ENCODE measurements around the gene B3GNT3. TPM values are rescaled to one million over a fixed set of nuclear protein-coding genes. Genes with fewer than 3 reads are reported as not detected.
A peak's percentile ranks its signal among the peaks of the same experiment; 100 is the strongest.
"Not testable (repeated sequence)": the region's sequence is repeated elsewhere in the genome, so short reads cannot be mapped to it uniquely, and the experiment has no call there.

Gene B3GNT3
- total RNA-seq, 5 donors from 2014 or later (not counting 1 experiment from before 2014, with no cell fraction given): 0.12 to 1.2 (median 0.79) TPM

GRCh38 chr19:17794412-17794730, 567 bp upstream of the B3GNT3 start:
- H3K27ac Mint-ChIP-seq: peak overlapping the region; percentile 61 to 71
- H3K4me3 Mint-ChIP-seq: peak overlapping the region; percentile 55 to 77 (median 59)
- ChIA-PET CTCF (interaction anchor here in 1 of 2 donors (1.0 kb wide), 1 partner anchor 53 kb away, joined by 3 read pairs; the partner anchor contains the start of gene JAK3), POLR2A (no interaction called here)
- 87% methylated on average over 9 of the region's 9 CpGs for WGBS (ENCODE audit: insufficient coverage)
- Histone ChIP-seq H3K36me3 (ENCODE audit: control insufficient read depth in 2 of 2, extremely low read depth in 1 of 2, insufficient read depth in 1 of 2, low read length in 1 of 2) (no peaks in the 10 kb centered on the region), H3K9me3 (no peaks in the 10 kb centered on the region), H3K4me3 (ENCODE audit: control insufficient read depth in 1 of 2, extremely low read depth in 1 of 2, low read length in 1 of 2) (peak overlapping the region in 1 of 2 donors; percentile 38), H3K4me1 (ENCODE audit: control insufficient read depth in 1 of 2, extremely low read depth in 1 of 2, insufficient read depth in 2 of 2, low read length in 2 of 2) (peaks cover 29 to 62% of the 10 kb centered on the region in 2 experiments), H3K27me3 (replicated peaks in 1 of 2; ENCODE audit: control insufficient read depth in 2 of 2, extremely low read depth in 1 of 2, insufficient read depth in 2 of 2, low read length in 1 of 2) (peaks cover 0 to 26% of the 10 kb centered on the region in 2 experiments), H3K27ac (ENCODE audit: low read length) (no peak overlapping the region)
- H3K27me3 Mint-ChIP-seq: no peaks in the 10 kb centered on the region
- ATAC-seq (replicated peaks in 1 of 4): no peak
- H3K4me1 Mint-ChIP-seq: peaks cover 58 to 73% (median 62%) of the 10 kb centered on the region in 3 donors
- H3K36me3 Mint-ChIP-seq: no peaks in the 10 kb centered on the region
- H3K9me3 Mint-ChIP-seq: no peaks in the 10 kb centered on the region
- no peak for DNase-seq

DNA sequence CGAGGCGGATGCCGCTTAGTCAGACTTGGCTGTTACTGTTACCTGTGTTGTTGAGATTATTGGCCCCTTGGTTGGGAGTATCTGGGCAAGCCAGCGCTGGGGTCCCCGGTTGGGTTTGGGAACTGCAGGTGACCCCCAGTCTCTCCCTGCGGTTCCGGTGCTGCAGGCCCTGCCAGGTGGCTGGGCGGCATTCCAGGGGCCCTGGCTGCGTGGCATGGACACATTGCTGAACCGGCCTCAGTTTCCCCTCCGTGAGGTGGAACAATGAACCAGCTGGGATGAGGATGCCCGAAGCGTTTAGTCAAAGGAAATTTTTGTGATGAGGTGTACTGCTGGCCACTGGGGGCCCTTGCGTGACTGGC, 538 bp downstream of the B3GNT3 start:
- H3K27ac ChIP-seq (ENCODE audit: low read length): no peak overlapping the region
- Mint-ChIP-seq H3K9me3 (no peaks in the 10 kb centered on the region), H3K36me3 (no peaks in the 10 kb centered on the region), H3K27ac (no peak overlapping the region), H3K4me1 (peaks cover 50 to 65% (median 55%) of the 10 kb centered on the region in 3 donors), H3K27me3 (no peaks in the 10 kb centered on the region), H3K4me3 (peak overlapping the region; percentile 24 to 77 (median 55))
- H3K36me3 ChIP-seq (ENCODE audit: control insufficient read depth in 2 of 2, extremely low read depth in 1 of 2, insufficient read depth in 1 of 2, low read length in 1 of 2): no peaks in the 10 kb centered on the region
- ChIA-PET POLR2A (no interaction called here), CTCF (interaction anchor here (0.5 to 0.6 kb wide), 2 partner anchors 515 to 799 kb away, joined by 3 to 4 read pairs; no protein-coding TSS in a partner anchor)
- 65% methylated on average over 14 of the region's 14 CpGs for WGBS (ENCODE audit: insufficient coverage)
- H3K4me1 ChIP-seq (ENCODE audit: control insufficient read depth in 1 of 2, extremely low read depth in 1 of 2, insufficient read depth in 2 of 2, low read length in 2 of 2): peaks cover 29 to 57% of the 10 kb centered on the region in 2 experiments
- no peak for ATAC-seq (replicated peaks in 1 of 4)
- DNase-seq: no peak
- no peaks in the 10 kb centered on the region for H3K9me3 ChIP-seq
- peaks cover 0 to 26% of the 10 kb centered on the region in 2 experiments for H3K27me3 ChIP-seq (replicated peaks in 1 of 2; ENCODE audit: control insufficient read depth in 2 of 2, extremely low read depth in 1 of 2, insufficient read depth in 2 of 2, low read length in 1 of 2)
- H3K4me3 ChIP-seq (ENCODE audit: control insufficient read depth in 1 of 2, extremely low read depth in 1 of 2, low read length in 1 of 2): peak overlapping the region; percentile 38 to 62

GRCh38 chr19:17796013-17796837, 1.3 kb downstream of the B3GNT3 start:
- Mint-ChIP-seq H3K27me3 (no peaks in the 10 kb centered on the region), H3K4me1 (peaks cover 45 to 62% (median 52%) of the 10 kb centered on the region in 3 donors), H3K27ac (peak overlapping the region; percentile 43 to 52), H3K36me3 (no peaks in the 10 kb centered on the region), H3K9me3 (no peaks in the 10 kb centered on the region), H3K4me3 (peak overlapping the region in 2 of 3 donors; percentile 55 to 77)
- peaks cover 0 to 26% of the 10 kb centered on the region in 2 experiments for H3K27me3 ChIP-seq (replicated peaks in 1 of 2; ENCODE audit: control insufficient read depth in 2 of 2, extremely low read depth in 1 of 2, insufficient read depth in 2 of 2, low read length in 1 of 2)
- peaks cover 29 to 51% of the 10 kb centered on the region in 2 experiments for H3K4me1 ChIP-seq (ENCODE audit: control insufficient read depth in 1 of 2, extremely low read depth in 1 of 2, insufficient read depth in 2 of 2, low read length in 2 of 2)
- ChIA-PET CTCF (interaction anchor here (0.5 to 0.6 kb wide), 3 partner anchors 416 to 798 kb away, joined by 3 to 4 read pairs (median 3); no protein-coding TSS in a partner anchor), POLR2A (no interaction called here)
- H3K9me3 ChIP-seq: no peaks in the 10 kb centered on the region
- H3K4me3 ChIP-seq (ENCODE audit: control insufficient read depth in 1 of 2, extremely low read depth in 1 of 2, low read length in 1 of 2): peak overlapping the region in 1 of 2 donors; percentile 3
- no peaks in the 10 kb centered on the region for H3K36me3 ChIP-seq (ENCODE audit: control insufficient read depth in 2 of 2, extremely low read depth in 1 of 2, insufficient read depth in 1 of 2, low read length in 1 of 2)
- ATAC-seq (replicated peaks in 1 of 4) (peak in 1 of 4 experiments; percentile 29), DNase-seq (no peak)
- no peak overlapping the region for H3K27ac ChIP-seq (ENCODE audit: low read length)
- WGBS (ENCODE audit: insufficient coverage): 73% methylated on average over 4 of the region's 6 CpGs

- no peaks in the 10 kb centered on the region for H3K36me3 ChIP-seq (ENCODE audit: control insufficient read depth in 2 of 2, extremely low read depth in 1 of 2, insufficient read depth in 1 of 2, low read length in 1 of 2)
- H3K27me3 Mint-ChIP-seq: no peaks in the 10 kb centered on the region
- H3K27ac Mint-ChIP-seq: peak overlapping the region in 1 of 2 donors; percentile 52
- H3K27me3 ChIP-seq (replicated peaks in 1 of 2; ENCODE audit: control insufficient read depth in 2 of 2, extremely low read depth in 1 of 2, insufficient read depth in 2 of 2, low read length in 1 of 2): peaks cover 0 to 26% of the 10 kb centered on the region in 2 experiments
- no peak overlapping the region for H3K27ac ChIP-seq (ENCODE audit: low read length)
- no peak for DNase-seq
- no peaks in the 10 kb centered on the region for H3K9me3 Mint-ChIP-seq
- H3K4me3 ChIP-seq (ENCODE audit: control insufficient read depth in 1 of 2, extremely low read depth in 1 of 2, low read length in 1 of 2): peak overlapping the region in 1 of 2 donors; percentile 3
- no peak for ATAC-seq (replicated peaks in 1 of 4)
- no peaks in the 10 kb centered on the region for H3K9me3 ChIP-seq
- POLR2A ChIA-PET: no interaction called here
- H3K4me1 Mint-ChIP-seq: peaks cover 39 to 54% (median 45%) of the 10 kb centered on the region in 3 donors
- no peaks in the 10 kb centered on the region for H3K36me3 Mint-ChIP-seq
- CTCF ChIA-PET: no interaction called here
- no CpG with 5 or more reads among the region's 1 CpG for WGBS (ENCODE audit: insufficient coverage)
- H3K4me3 Mint-ChIP-seq: peak overlapping the region in 1 of 3 donors; percentile 77
- H3K4me1 ChIP-seq (ENCODE audit: control insufficient read depth in 1 of 2, extremely low read depth in 1 of 2, insufficient read depth in 2 of 2, low read length in 2 of 2): peaks cover 23 to 45% of the 10 kb centered on the region in 2 experiments
Observed at GRCh38 chr19:17796838-17797423, 2.0 kb downstream of the B3GNT3 start.

DNA sequence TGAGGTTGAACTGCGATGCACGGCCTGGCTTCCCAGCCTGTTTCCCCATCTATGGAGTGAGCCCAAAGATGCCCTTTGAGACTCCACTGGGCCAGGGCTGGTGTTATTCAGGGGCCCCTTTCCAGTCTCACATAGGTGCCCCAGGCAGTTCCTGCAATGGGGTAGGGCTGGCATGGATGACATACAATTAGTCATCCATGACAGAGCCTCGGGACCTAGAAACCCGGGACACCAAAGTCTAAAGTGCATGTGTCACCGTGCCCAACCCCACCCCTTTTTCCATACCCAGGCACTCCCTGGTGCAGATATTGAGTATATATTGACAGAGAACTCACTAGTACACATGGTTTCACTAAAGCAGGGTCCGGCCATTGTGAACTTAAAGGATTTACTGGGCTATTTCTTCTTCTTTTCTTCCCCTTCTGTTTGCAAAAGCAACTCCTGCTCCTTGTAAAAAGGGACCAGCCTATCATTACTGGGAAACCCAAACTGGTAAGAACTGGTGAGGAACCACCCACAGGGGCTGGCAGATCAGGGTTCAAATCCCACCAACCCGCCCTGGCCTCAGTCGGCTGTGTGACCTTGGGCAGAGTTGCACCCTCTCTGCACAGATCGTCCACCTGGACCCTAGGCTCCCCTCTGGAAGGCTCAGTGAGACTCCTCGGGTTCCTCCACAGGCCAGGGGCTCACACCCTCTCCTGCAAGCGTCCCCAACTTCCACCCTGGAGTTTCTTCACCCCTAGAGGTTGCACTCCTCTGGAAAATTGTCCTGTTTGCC, 2.7 kb downstream of the B3GNT3 start:
- peaks cover 28 to 48% of the 10 kb centered on the region in 2 experiments for H3K4me1 ChIP-seq (ENCODE audit: control insufficient read depth in 1 of 2, extremely low read depth in 1 of 2, insufficient read depth in 2 of 2, low read length in 2 of 2)

GRCh38 chr19:17798599-17798998, 3.7 kb downstream of the B3GNT3 start:
- H3K27ac Mint-ChIP-seq; H3K9me3 Mint-ChIP-seq; H3K27me3 Mint-ChIP-seq; H3K36me3 Mint-ChIP-seq; H3K4me3 Mint-ChIP-seq; DNase-seq; ATAC-seq (replicated peaks in 1 of 4); H3K9me3 ChIP-seq; H3K36me3 ChIP-seq (ENCODE audit: control insufficient read depth in 2 of 2, extremely low read depth in 1 of 2, insufficient read depth in 1 of 2, low read length in 1 of 2); H3K27ac ChIP-seq (ENCODE audit: low read length); H3K4me3 ChIP-seq (ENCODE audit: control insufficient read depth in 1 of 2, extremely low read depth in 1 of 2, low read length in 1 of 2): not testable (repeated sequence)
- Histone ChIP-seq H3K4me1 (ENCODE audit: control insufficient read depth in 1 of 2, extremely low read depth in 1 of 2, insufficient read depth in 2 of 2, low read length in 2 of 2) (peaks cover 32 to 56% of the 10 kb centered on the region in 2 experiments), H3K27me3 (replicated peaks in 1 of 2; ENCODE audit: control insufficient read depth in 2 of 2, extremely low read depth in 1 of 2, insufficient read depth in 2 of 2, low read length in 1 of 2) (peaks cover 0 to 26% of the 10 kb centered on the region in 2 experiments)
- H3K4me1 Mint-ChIP-seq: peaks cover 49 to 57% (median 49%) of the 10 kb centered on the region in 3 donors
- WGBS (ENCODE audit: insufficient coverage): 90% methylated on average over 2 of the region's 3 CpGs
- POLR2A ChIA-PET: interaction anchor here in 1 of 2 donors (0.7 kb wide), 1 partner anchor 116 kb away, joined by 15 read pairs; no protein-coding TSS in a partner anchor
- CTCF ChIA-PET: interaction anchor here in 1 of 2 donors (0.7 kb wide), 1 partner anchor 352 kb away, joined by 3 read pairs; no protein-coding TSS in a partner anchor

More for the DNA sequence above, 2.7 kb downstream of the B3GNT3 start:
- peaks cover 44 to 57% (median 48%) of the 10 kb centered on the region in 3 donors for H3K4me1 Mint-ChIP-seq
- H3K4me3 Mint-ChIP-seq: peak overlapping the region in 1 of 3 donors; percentile 77
- no peaks in the 10 kb centered on the region for H3K36me3 Mint-ChIP-seq
- Histone ChIP-seq H3K4me3 (ENCODE audit: control insufficient read depth in 1 of 2, extremely low read depth in 1 of 2, low read length in 1 of 2) (no peak overlapping the region), H3K27me3 (replicated peaks in 1 of 2; ENCODE audit: control insufficient read depth in 2 of 2, extremely low read depth in 1 of 2, insufficient read depth in 2 of 2, low read length in 1 of 2) (peaks cover 0 to 26% of the 10 kb centered on the region in 2 experiments), H3K9me3 (no peaks in the 10 kb centered on the region), H3K27ac (ENCODE audit: low read length) (no peak overlapping the region), H3K36me3 (ENCODE audit: control insufficient read depth in 2 of 2, extremely low read depth in 1 of 2, insufficient read depth in 1 of 2, low read length in 1 of 2) (no peaks in the 10 kb centered on the region)
- H3K9me3 Mint-ChIP-seq: no peaks in the 10 kb centered on the region
- ChIA-PET POLR2A (no interaction called here), CTCF (interaction anchor here in 1 of 2 donors (0.7 kb wide), 1 partner anchor 351 kb away, joined by 3 read pairs; no protein-coding TSS in a partner anchor)
- H3K27ac Mint-ChIP-seq: peak overlapping the region in 1 of 2 donors; percentile 34
- WGBS (ENCODE audit: insufficient coverage): 75% methylated on average over 5 of the region's 11 CpGs
- DNase-seq (no peak), ATAC-seq (replicated peaks in 1 of 4) (no peak)
- H3K27me3 Mint-ChIP-seq: no peaks in the 10 kb centered on the region
